Upper lobe of left lung (tissue), 6 donors: Measurements from ENCODE around the gene BNC2. TPM values are rescaled to one million over a fixed set of nuclear protein-coding genes. Genes with fewer than 3 reads are reported as not detected.

Source experiments
- ATAC-seq, 2 donors: fragments of 200-7000 bp; cut with Tn5 transposase; one replicate each; pipeline ENCODE4 v1.9.1; 2022; ENCODE audit warnings: mild to moderate bottlenecking in 2 of 2, moderate library complexity in 2 of 2; ENCODE audit not compliant: low FRiP score in 2 of 2
- DNase-seq, 2 donors: peaks; one replicate each; pipeline ENCODE4 v3.0.0-alpha.2; 2019 to 2020
- H3K27ac ChIP-seq, 4 donors: fragments of 200-600 bp; sonication (generic); one replicate each; pipeline ENCODE4 v1.5.1; 2016 to 2019
- H3K27me3 ChIP-seq, 4 donors: fragments of 200-600 bp; sonication (generic); one replicate each; pipeline ENCODE4 v1.5.1; 2017 to 2019
- H3K36me3 ChIP-seq, 4 donors: fragments of 200-600 bp; sonication (generic); one replicate each; pipeline ENCODE4 v1.5.1; 2016 to 2019
- H3K4me1 ChIP-seq, 4 donors: fragments of 200-600 bp; sonication (generic); one replicate each; pipeline ENCODE4 v1.5.1; 2018 to 2019
- H3K4me3 ChIP-seq, 4 donors: fragments of 200-600 bp; sonication (generic); one replicate each; pipeline ENCODE4 v1.5.1; 2017 to 2019; ENCODE audit warnings: mild to moderate bottlenecking in 2 of 4, moderate library complexity in 1 of 4
- H3K9me3 ChIP-seq, 4 donors: fragments of 200-600 bp; sonication (generic); one replicate each; pipeline ENCODE4 v1.5.1; 2018 to 2019
- EP300 ChIP-seq, 4 donors: sonication (generic); formaldehyde crosslinking; IDR thresholded peaks; one replicate each; pipeline ENCODE4 v1.5.1; 2017; ENCODE audit warnings: antibody characterized with exemption in 4 of 4, control low read depth in 2 of 4
- POLR2A ChIP-seq, 4 donors: fragments of 450-650 bp; IDR thresholded peaks; one replicate each; pipeline ENCODE4 v1.5.1; 2016 to 2017; ENCODE audit warnings: antibody characterized with exemption in 4 of 4, mild to moderate bottlenecking in 2 of 4
- POLR2AphosphoS5 ChIP-seq, 2 donors: sonication (generic); formaldehyde crosslinking; IDR thresholded peaks; one replicate each; pipeline ENCODE4 v1.5.1; 2017; ENCODE audit warnings: antibody characterized with exemption in 2 of 2
- WGBS, 2 donors: methylation state at CpG; one replicate each; pipeline ENCODE4 v1.1.5; 2017 to 2018; 5-methylcytosine and 5-hydroxymethylcytosine counted together
- total RNA-seq, 6 donors: library from RNA; depleted of rRNA in 4 of 6; stranded (reverse); fragments of >200 nt in 4 of 6; gene quantifications; one replicate each; pipeline versions ENCODE4 v1.1.0 to v1.2.1, GENCODE V29; 2016 to 2021
- TF ChIP-seq, protein P1 (sequence below), 6 experiments: fragments of 450-650 bp in 4 of 6; fragments of 200-600 bp in 2 of 6; sonication (generic) in 2 of 6; IDR thresholded peaks; one replicate each; pipeline ENCODE4 v1.5.1; 2016 to 2019; ENCODE audit warnings: antibody characterized with exemption in 6 of 6
- donor health status: DM: no; HTN: no; CAD: no; lungs with moderate emphysema.
- donor health status: DM: no; HTN: yes; CAD: no; lungs with severe emphysema.

BNC2 gene
- total RNA-seq, 6 donors from 2014 or later: 4.6 to 21.7 (median 10.7) TPM

DNA sequence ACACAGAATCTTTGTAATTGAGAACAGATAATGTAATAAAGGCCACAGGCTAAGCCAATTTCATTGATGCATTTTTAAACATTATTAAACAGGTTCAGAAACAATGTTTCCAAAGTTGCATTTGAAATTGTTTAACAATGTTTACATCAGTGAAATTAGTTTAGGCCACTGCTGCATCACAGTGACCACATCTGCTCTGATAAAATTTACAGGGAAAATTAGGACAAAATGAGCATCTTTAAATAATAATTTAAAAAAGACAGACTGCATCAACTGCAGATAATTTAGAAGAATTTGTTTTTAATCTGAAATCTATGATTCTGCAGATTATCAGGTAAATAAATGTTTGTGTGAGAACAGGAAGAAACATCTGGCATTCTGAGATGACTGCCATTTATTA is 420.4 kb downstream of the BNC2 start:
- no peak overlapping the region for H3K27ac ChIP-seq
- no peaks in the 10 kb centered on the region for H3K27me3 ChIP-seq
- DNase-seq: no peak
- no peaks in the 10 kb centered on the region for H3K9me3 ChIP-seq
- no peak overlapping the region for H3K4me3 ChIP-seq
- no peak for ATAC-seq
- TF ChIP-seq, protein P1, sequence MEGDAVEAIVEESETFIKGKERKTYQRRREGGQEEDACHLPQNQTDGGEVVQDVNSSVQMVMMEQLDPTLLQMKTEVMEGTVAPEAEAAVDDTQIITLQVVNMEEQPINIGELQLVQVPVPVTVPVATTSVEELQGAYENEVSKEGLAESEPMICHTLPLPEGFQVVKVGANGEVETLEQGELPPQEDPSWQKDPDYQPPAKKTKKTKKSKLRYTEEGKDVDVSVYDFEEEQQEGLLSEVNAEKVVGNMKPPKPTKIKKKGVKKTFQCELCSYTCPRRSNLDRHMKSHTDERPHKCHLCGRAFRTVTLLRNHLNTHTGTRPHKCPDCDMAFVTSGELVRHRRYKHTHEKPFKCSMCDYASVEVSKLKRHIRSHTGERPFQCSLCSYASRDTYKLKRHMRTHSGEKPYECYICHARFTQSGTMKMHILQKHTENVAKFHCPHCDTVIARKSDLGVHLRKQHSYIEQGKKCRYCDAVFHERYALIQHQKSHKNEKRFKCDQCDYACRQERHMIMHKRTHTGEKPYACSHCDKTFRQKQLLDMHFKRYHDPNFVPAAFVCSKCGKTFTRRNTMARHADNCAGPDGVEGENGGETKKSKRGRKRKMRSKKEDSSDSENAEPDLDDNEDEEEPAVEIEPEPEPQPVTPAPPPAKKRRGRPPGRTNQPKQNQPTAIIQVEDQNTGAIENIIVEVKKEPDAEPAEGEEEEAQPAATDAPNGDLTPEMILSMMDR (IDR thresholded peaks at IDR 0.05): no peak
- no peak for TF ChIP-seq POLR2AphosphoS5 (IDR thresholded peaks at IDR 0.05)
- no peak for TF ChIP-seq EP300 (IDR thresholded peaks at IDR 0.05)
- TF ChIP-seq POLR2A (IDR thresholded peaks at IDR 0.05): no peak
- no peaks in the 10 kb centered on the region for H3K4me1 ChIP-seq
- H3K36me3 ChIP-seq: no peaks in the 10 kb centered on the region

- no peaks in the 10 kb centered on the region for H3K9me3 ChIP-seq
- TF ChIP-seq POLR2A (IDR thresholded peaks at IDR 0.05): no peak
- H3K4me3 ChIP-seq: no peak overlapping the region
- WGBS, 2 donors: 89% methylated on average over 10 of the region's 10 CpGs
- no peaks in the 10 kb centered on the region for H3K4me1 ChIP-seq
- DNase-seq (no peak), ATAC-seq (no peak)
- H3K27me3 ChIP-seq: no peaks in the 10 kb centered on the region
- no peak overlapping the region for H3K27ac ChIP-seq
- no peaks in the 10 kb centered on the region for H3K36me3 ChIP-seq
These were observed 421.3 kb downstream of the BNC2 start for GRCh38 chr9:16449076-16449730.

GRCh38 chr9:16447946-16448345 is 422.5 kb downstream of the BNC2 start:
- WGBS, 2 donors: 81% methylated on average over 3 of the region's 3 CpGs
- H3K36me3 ChIP-seq: no peaks in the 10 kb centered on the region
- DNase-seq (no peak), ATAC-seq (no peak)
- no peaks in the 10 kb centered on the region for H3K9me3 ChIP-seq
- H3K4me3 ChIP-seq: no peak overlapping the region
- no peaks in the 10 kb centered on the region for H3K27me3 ChIP-seq
- no peak overlapping the region for H3K27ac ChIP-seq
- TF ChIP-seq POLR2A (IDR thresholded peaks at IDR 0.05): no peak
- TF ChIP-seq, protein P1 (IDR thresholded peaks at IDR 0.05): no peak
- no peaks in the 10 kb centered on the region for H3K4me1 ChIP-seq

GRCh38 chr9:16446636-16447035 is 423.8 kb downstream of the BNC2 start:
- ATAC-seq: no peak
- 73 to 84% methylated on average over 2 of the region's 2 CpGs for WGBS, 2 donors
- Histone ChIP-seq H3K4me3 (no peak overlapping the region), H3K27ac (no peak overlapping the region), H3K36me3 (no peaks in the 10 kb centered on the region), H3K27me3 (no peaks in the 10 kb centered on the region), H3K4me1 (no peaks in the 10 kb centered on the region), H3K9me3 (no peaks in the 10 kb centered on the region)
- TF ChIP-seq POLR2AphosphoS5 (IDR thresholded peaks at IDR 0.05) (no peak), POLR2A (IDR thresholded peaks at IDR 0.05) (no peak), EP300 (IDR thresholded peaks at IDR 0.05) (no peak)
- TF ChIP-seq, protein P1 (IDR thresholded peaks at IDR 0.05): no peak
- DNase-seq: no peak

DNA sequence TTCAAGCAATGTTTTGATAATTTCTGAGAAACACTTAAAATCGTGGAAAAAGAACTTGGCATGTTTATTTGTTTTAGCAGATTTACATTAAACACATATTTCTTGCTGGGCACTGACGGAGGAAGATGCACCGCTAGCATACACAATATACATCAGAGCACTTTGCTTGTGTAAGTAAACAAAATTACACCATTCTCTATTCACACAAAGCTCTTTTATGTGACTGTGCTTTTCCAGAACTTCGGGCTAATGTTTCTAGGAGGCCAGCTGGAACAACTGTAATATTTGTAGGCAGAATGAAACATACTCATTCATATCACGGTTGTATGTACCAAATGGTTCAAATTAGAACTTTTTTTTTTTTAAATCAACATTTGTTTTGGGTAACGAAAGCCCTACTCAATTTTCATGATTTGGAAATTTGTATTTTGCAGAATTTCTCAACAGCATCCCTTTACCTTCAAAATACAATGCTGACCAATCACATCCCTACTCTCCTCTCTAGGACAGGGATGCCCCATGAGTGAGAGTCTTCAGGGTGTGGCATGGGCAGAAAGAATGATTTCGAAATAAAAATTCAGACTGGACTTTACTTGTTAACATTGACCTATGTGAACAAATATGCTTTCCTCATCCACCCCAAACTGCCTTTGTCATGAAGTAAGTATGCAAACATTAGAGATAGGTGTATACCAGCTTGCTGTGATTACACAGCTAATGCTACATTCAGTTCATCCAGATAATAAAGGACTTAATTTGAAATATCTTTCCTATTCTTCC is 425.1 kb downstream of the BNC2 start:
- no peaks in the 10 kb centered on the region for H3K36me3 ChIP-seq
- no peak overlapping the region for H3K27ac ChIP-seq
- TF ChIP-seq, protein P1 (IDR thresholded peaks at IDR 0.05): no peak
- no peak for TF ChIP-seq EP300 (IDR thresholded peaks at IDR 0.05)
- no peak for TF ChIP-seq POLR2AphosphoS5 (IDR thresholded peaks at IDR 0.05)
- TF ChIP-seq POLR2A (IDR thresholded peaks at IDR 0.05): no peak
- 75 to 81% methylated on average over 7 of the region's 7 CpGs for WGBS, 2 donors
- peak in 1 of 2 donors; percentile 80 for ATAC-seq
- no peak for DNase-seq
- no peaks in the 10 kb centered on the region for H3K27me3 ChIP-seq
- H3K4me1 ChIP-seq: no peaks in the 10 kb centered on the region
- H3K4me3 ChIP-seq: no peak overlapping the region
- no peaks in the 10 kb centered on the region for H3K9me3 ChIP-seq
